Measurements from ENCODE around the gene TAF9.
"Not testable (repeated sequence)": the region's sequence is repeated elsewhere in the genome, so short reads cannot be mapped to it uniquely, and the experiment has no call there.

TAF9 gene

DNA sequence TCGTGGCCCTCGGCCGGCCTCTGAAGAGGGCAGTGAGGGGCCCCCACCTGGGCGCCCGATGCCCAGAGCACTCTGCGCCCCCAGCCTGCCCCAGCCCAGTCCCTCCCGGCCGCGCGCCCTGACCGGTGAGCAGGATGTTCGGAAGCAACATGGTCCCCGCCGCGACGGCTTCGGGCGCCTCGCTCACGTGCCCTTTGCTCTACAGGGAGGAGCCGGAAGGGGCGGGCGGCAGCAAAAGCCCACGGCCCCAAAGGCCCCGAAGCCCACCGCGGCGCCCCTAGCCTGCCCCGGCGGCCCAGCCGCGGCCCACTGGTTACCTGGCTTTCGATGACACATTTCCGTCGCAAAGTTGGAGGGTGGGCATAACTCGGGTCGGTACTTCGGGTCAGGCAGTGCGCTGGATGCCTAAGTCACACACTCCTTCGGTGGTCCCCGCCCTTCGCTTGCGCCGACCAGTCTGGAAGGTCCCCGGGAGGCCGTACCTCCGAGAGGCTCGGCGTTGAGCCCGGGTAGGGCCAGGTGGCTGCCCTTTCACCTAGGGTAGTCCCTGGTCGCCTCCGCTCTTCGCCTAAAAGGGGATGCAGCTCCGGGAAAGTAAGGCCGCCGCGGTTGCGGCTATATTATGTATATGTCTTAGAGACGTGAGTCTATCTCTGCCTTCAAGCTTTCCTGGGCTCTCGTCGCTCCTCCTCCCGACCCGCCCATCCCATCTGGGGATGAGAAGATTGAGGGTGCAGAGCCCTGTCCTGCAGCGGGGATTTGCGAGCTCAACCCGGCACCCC, at the start of gene TAF9, which contains the start of the genes AK6 and RAD17:
Gene TAF9, minus strand, starts transcription at position 181 of the 782 bp plus-strand sequence. CDS start 3,783 bp downstream, outside the sequence.
Gene AK6, minus strand, starts transcription at position 181 of the 782 bp plus-strand sequence. Its CDS starts 30 bp downstream, at position 151.
Gene RAD17, plus strand, starts transcription at position 479 of the 782 bp plus-strand sequence. CDS start 2,391 bp downstream, outside the sequence.
- peak; percentile 94 for DNase-seq (ENCODE audit: low spot score)

DNA sequence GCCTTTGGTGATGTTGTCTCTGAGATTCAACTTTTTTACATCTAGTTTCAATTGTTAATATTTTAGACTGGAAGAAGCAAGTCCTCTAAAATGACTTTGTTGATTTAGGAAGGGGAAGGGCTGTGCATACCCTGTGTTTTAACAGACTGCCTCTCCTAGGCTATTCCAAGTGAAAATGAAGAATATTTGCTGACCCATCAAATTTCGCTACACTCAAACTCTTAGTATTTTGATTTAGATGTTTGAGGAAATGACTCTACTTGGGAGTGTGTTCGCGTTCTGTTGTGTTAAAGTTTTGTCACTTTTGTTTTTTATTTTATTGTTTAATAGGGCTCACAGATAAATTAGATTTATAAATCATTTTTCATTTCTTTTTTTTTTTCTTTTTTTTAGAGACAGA, 49.2 kb upstream of the TAF9 start:
- no peak for DNase-seq (ENCODE audit: low spot score)

- DNase-seq (ENCODE audit: low spot score), result no peak
Observed at GRCh38 chr5:69416699-69417098, 47.4 kb upstream of the TAF9 start.

GRCh38 chr5:69416180-69416579, 46.9 kb upstream of the TAF9 start:
- no peak for DNase-seq (ENCODE audit: low spot score)

- no peak for DNase-seq (ENCODE audit: low spot score)
Observed at GRCh38 chr5:69415584-69415958, 46.3 kb upstream of the TAF9 start.

DNA sequence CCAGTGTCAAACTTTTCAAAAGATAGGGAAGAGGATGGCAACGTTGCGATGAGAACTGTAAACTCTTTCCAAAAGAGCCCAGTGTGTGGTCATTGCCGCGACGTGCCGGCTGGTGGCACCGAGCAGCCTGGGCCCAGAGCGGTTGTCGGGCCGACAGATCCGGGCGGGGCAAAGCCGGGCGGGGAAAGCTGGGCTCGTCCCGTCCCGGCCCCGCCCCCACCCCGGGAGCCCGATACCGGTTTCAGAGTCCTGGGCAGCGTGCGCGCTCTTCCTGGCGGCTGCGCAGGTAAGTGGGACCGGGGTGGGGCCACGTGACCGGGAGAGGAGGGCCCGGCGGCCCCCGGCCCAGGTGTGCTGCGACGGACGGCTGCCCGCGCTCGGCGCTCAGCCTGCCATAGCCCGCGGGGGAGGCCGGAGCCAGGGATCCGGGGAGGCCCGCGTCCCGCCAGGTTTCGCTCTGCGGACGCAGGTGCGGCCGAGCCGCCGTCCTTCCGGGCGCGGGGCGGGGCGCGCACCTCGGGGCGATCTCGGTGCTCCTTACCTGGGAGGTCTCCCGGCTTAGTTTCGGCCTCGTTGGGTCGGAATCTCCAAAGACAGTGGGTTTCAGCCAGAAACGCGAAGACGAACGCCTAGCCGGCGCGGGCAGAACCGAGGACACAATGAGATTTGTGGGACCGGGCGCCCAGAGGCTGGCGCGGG, 45.7 kb upstream of the TAF9 start, which contains the start of gene MARVELD2:
Gene MARVELD2, plus strand, starts transcription at position 232 of the 699 bp plus-strand sequence. CDS start 4,270 bp downstream, outside the sequence.
- DNase-seq (ENCODE audit: low spot score), result no peak

- DNase-seq (ENCODE audit: low spot score), result no peak
Observed at GRCh38 chr5:69404659-69405330, 35.5 kb upstream of the TAF9 start.

- no peak for DNase-seq (ENCODE audit: low spot score)
Observed at GRCh38 chr5:69378376-69378775, 9.1 kb upstream of the TAF9 start.

GRCh38 chr5:69374911-69375446, 5.7 kb upstream of the TAF9 start:
- peak; percentile 66 for DNase-seq (ENCODE audit: low spot score)

- no peak for DNase-seq (ENCODE audit: low spot score)
Observed at GRCh38 chr5:69372394-69372793, 3.1 kb upstream of the TAF9 start.

DNA sequence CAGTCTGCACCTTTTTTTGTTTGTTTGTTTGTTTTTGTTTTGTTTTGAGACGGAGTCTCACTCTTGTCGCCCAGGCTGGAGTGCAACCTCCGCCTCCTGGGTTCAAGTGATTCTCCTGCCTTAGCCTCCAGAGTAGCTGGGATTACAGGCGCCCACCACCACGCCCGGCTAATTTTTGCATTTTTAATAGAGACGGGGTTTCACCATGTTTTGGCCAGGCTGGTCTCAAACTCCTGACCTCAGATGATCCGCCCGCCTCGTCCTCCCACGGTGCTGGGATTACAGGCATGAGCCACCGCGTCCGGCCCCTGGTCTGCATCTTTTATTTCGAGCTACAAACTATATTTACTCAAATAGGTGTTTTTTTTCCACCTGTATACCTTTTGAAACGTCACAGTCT, 1.0 kb upstream of the TAF9 start:
- not testable (repeated sequence) for DNase-seq (ENCODE audit: low spot score)

- peak; percentile 70 for DNase-seq (ENCODE audit: low spot score)
Observed at GRCh38 chr5:69368458-69369339, 621 bp downstream of the TAF9 start.

GRCh38 chr5:69367697-69368279, 1.5 kb downstream of the TAF9 start:
- DNase-seq (ENCODE audit: low spot score), result peak; percentile 40

DNA sequence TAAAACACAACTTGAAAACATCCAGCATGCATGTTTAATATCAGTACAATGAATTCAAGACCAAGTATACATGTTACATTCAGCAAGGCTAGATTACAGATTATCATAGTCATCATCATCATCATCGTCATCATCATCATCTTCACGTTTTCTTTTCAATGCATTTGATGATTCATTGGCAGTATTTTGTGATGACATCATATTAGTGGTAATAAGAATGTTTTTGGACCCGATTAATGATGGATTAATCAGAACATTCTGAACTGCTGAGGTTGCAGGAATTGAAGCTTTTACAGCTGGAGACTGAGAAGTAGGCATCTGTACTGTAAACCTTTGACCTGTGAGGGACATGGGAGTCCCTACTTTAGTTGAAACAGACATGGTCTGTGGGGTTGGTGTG, 4.5 kb downstream of the TAF9 start:
- DNase-seq (ENCODE audit: low spot score), result no peak

- peak; percentile 79 for DNase-seq (ENCODE audit: low spot score)
Observed at GRCh38 chr5:69364414-69364813, 4.9 kb downstream of the TAF9 start.

DNA sequence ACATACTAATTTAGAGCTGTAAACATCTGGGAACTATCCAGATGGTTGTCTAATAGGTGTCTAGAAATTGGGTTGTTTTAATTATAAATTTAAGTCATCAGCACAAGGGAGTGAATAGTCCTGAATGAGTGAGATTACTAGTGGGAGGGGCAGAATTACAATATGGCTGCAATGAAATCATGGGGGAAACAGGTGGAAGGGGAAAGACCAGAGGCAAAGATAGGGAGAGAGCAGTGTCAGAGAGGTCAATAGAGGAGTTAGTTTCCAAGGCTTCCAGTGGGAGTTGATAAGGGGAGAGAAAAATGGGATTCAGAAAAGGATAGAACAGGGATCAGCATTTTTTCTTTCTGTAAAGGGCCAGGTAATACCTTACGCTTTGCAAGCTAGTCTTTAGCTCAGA, 8.9 kb downstream of the TAF9 start:
- DNase-seq (ENCODE audit: low spot score), result no peak

- DNase-seq (ENCODE audit: low spot score), result no peak
Observed at GRCh38 chr5:69359699-69360098, 9.6 kb downstream of the TAF9 start.

- no peak for DNase-seq (ENCODE audit: low spot score)
Observed at GRCh38 chr5:69350664-69351063, 18.7 kb downstream of the TAF9 start.

GRCh38 chr5:69343083-69343482, 26.2 kb downstream of the TAF9 start:
- DNase-seq (ENCODE audit: low spot score), result no peak

DNA sequence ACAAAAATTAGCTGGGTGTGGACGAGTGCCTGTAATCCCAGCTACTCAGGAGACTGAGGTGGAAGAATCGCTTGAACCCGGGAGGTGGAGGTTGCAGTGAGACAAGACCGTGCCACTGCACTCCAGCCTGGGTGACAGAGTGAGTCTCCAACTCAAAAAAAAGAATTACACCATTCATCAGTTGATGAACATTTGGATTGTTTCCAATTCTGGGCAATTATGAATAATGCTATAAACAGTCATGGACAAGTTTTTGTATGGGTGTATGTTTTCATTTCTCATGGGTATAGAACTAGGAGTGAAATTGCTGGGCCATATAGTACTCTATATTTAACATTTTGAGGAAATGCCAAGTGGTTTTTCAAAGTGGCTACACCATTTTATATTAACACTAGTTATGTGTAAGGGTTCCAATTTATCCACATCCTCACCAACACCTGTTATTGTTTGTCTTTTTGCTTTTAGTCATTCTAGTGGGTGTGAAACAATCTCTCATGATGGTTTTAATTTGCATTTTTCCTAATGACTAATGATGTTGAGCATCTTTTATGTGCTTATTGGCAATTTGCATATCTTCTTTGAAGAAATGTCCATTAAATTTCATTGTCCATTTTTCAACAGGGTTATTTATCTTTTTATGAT, 27.7 kb downstream of the TAF9 start:
- no peak for DNase-seq (ENCODE audit: low spot score)

All from NAMALWA (cell line).